ENCODE results near the gene HTR2A. TPM values are rescaled to one million over a fixed set of nuclear protein-coding genes. Genes with fewer than 3 reads are reported as not detected.

The HTR2A gene
- total and polyA plus RNA-seq, 2 donors (not counting 3 experiments of a cell fraction or from before 2014, with no cell fraction given) = not detected

GRCh38 chr13:46899801-46900200 is 2.9 kb upstream of the HTR2A start:
- Histone ChIP-seq H4K20me1 (replicated peaks; ENCODE audit: control insufficient read depth, extremely low read depth, insufficient read depth, low read length) (no peaks in the 10 kb centered on the region), H3K4me2 (ENCODE audit: insufficient read depth, low read length) (no peak overlapping the region), H3K9ac (replicated peaks; ENCODE audit: extremely low read depth, insufficient read depth, low read length) (no peak overlapping the region), H3K27ac (ENCODE audit: insufficient read depth, low read depth, low read length) (no peak overlapping the region), H2AFZ (ENCODE audit: low read depth, low read length) (no peak overlapping the region), H3K79me2 (ENCODE audit: control insufficient read depth, insufficient read depth, low read length) (no peaks in the 10 kb centered on the region), H3K9me3 (replicated peaks; ENCODE audit: control insufficient read depth, insufficient read depth, low read length) (no peaks in the 10 kb centered on the region), H3K4me1 (ENCODE audit: control insufficient read depth, extremely low read depth, insufficient read depth, low read length) (no peaks in the 10 kb centered on the region), H3K36me3 (ENCODE audit: control insufficient read depth in 2 of 2, extremely low read depth in 1 of 2, insufficient read depth in 2 of 2, low read length in 2 of 2) (no peaks in the 10 kb centered on the region), H3K27me3 (ENCODE audit: control insufficient read depth in 2 of 2, insufficient read depth in 2 of 2, low read length in 2 of 2) (peaks cover 0 to 8% of the 10 kb centered on the region in 2 experiments), H3K4me3 (replicated peaks in 1 of 3; ENCODE audit: insufficient read depth in 1 of 3, low read depth in 1 of 3, low read length in 3 of 3) (no peak overlapping the region), H3K9me1 (replicated peaks; ENCODE audit: control insufficient read depth, extremely low read depth, insufficient read depth, low read length) (no peaks in the 10 kb centered on the region)
- TF ChIP-seq JUN (IDR thresholded peaks at IDR 0.05; ENCODE audit: borderline replicate concordance, insufficient read depth, insufficient read length, low read depth) (no peak), POLR2AphosphoS5 (IDR thresholded peaks at IDR 0.05; ENCODE audit: insufficient read depth, low read depth, low read length) (no peak), MYC (IDR thresholded peaks at IDR 0.05; ENCODE audit: low read depth, low read length) (no peak), EZH2 (IDR thresholded peaks at IDR 0.05; ENCODE audit: borderline replicate concordance, low read depth, low read length, severe bottlenecking) (no peak), GATA2 (IDR thresholded peaks at IDR 0.05; ENCODE audit: insufficient read depth, insufficient read length, low read depth, low read length) (no peak), POLR2A (IDR thresholded peaks at IDR 0.05; ENCODE audit: low read depth, low read length) (no peak), FOS (IDR thresholded peaks at IDR 0.05; ENCODE audit: borderline replicate concordance, insufficient read depth, low read length) (no peak), MAX (IDR thresholded peaks at IDR 0.05; ENCODE audit: insufficient read depth, insufficient read length) (no peak), CTCF (IDR thresholded peaks at IDR 0.05; ENCODE audit: extremely low read depth in 1 of 2, insufficient read depth in 1 of 2, low read depth in 1 of 2, low read length in 2 of 2) (no peak)
- CTCF ChIA-PET = no interaction called here
- DNase-seq (ENCODE audit: low read depth, low spot score) (no peak), FAIRE-seq (no peak)
- dilution Hi-C loops (cut with MboI; ENCODE audit: extremely low pct_ligation_motif_present, low sequenced_read_pairs) = no loop called here
- BruUV-seq (replicated peaks) = no TSS peak
- POLR2A ChIA-PET = no interaction called here
- intact Hi-C loops (cut with micrococcal nuclease) = no loop called here
